Breast epithelium (tissue), 3 donors: ENCODE data around the gene ANTXR1.

Source experiments
- CTCF ChIP-seq, 3 donors: fragments of 450-650 bp; IDR thresholded peaks; one replicate each; pipeline ENCODE4 v1.5.1; 2016 to 2017; ENCODE audit warnings: antibody characterized with exemption in 3 of 3, mild to moderate bottlenecking in 3 of 3, moderate library complexity in 3 of 3
- POLR2A ChIP-seq: fragments of 450-650 bp; IDR thresholded peaks from one replicate; pipeline ENCODE4 v1.6.1; 2016; ENCODE audit warnings: antibody characterized with exemption, mild to moderate bottlenecking, moderate library complexity
- POLR2AphosphoS5 ChIP-seq, 3 donors: sonication (generic); formaldehyde crosslinking; IDR thresholded peaks; one replicate each; pipeline ENCODE4 v1.6.1; 2017; ENCODE audit warnings: antibody characterized with exemption in 3 of 3

GRCh38 chr2:69076601-69077000 lies 63.6 kb downstream of the ANTXR1 start:
- TF ChIP-seq POLR2A (no peak), CTCF (IDR thresholded peaks at IDR 0.05) (no peak), POLR2AphosphoS5 (IDR thresholded peaks at IDR 0.05) (no peak)
